GM23338 (cell line): ENCODE data around the gene CRTC1. TPM values are rescaled to one million over a fixed set of nuclear protein-coding genes. Genes with fewer than 3 reads are reported as not detected.

ENCODE experiments used
- ATAC-seq: fragments of 200-7000 bp; cut with Tn5 transposase; 3 replicates; pipeline ENCODE4 v1.9.1; 2020
- DNase-seq: peaks from one replicate; pipeline ENCODE4 v3.0.0-alpha.2; 2015; ENCODE audit warnings: low spot score
- H2AFZ ChIP-seq: fragments of 200-600 bp; sonication (generic); 2 replicates; pipeline ENCODE4 v1.8.0; 2016; ENCODE audit warnings: antibody characterized with exemption, mild to moderate bottlenecking, moderate library complexity
- H3F3A ChIP-seq: fragments of 200-600 bp; sonication (generic); replicated peaks from 2 replicates; pipeline ENCODE4 v1.8.0; 2017; ENCODE audit warnings: antibody characterized with exemption, mixed run types, low read depth
- H3K27ac ChIP-seq: fragments of 200-600 bp; sonication (generic); 2 replicates; pipeline ENCODE4 v1.6.1; 2016; ENCODE audit warnings: low read depth
- H3K27me3 ChIP-seq: fragments of 200-600 bp; sonication (generic); 2 replicates; pipeline ENCODE4 v1.8.0; 2016; ENCODE audit warnings: mild to moderate bottlenecking, mixed run types, moderate library complexity; ENCODE audit not compliant: insufficient read depth
- H3K36me3 ChIP-seq: fragments of 200-600 bp; sonication (generic); 2 replicates; pipeline ENCODE4 v1.8.0; 2016; ENCODE audit warnings: mild to moderate bottlenecking; ENCODE audit not compliant: insufficient read depth
- H3K4me1 ChIP-seq: fragments of 200-600 bp; sonication (generic); 2 replicates; pipeline ENCODE4 v1.8.0; 2016; ENCODE audit warnings: mild to moderate bottlenecking, moderate library complexity; ENCODE audit not compliant: insufficient read depth
- H3K4me2 ChIP-seq: fragments of 200-600 bp; sonication (generic); 2 replicates; pipeline ENCODE4 v1.7.1; 2017; ENCODE audit warnings: mixed run types
- H3K4me3 ChIP-seq: fragments of 200-600 bp; sonication (generic); 2 replicates; pipeline ENCODE4 v1.6.1; 2016; ENCODE audit warnings: mixed run types
- H3K79me2 ChIP-seq: fragments of 200-600 bp; sonication (generic); replicated peaks from 2 replicates; pipeline ENCODE4 v1.8.0; 2017; ENCODE audit warnings: mild to moderate bottlenecking; ENCODE audit not compliant: insufficient read depth
- H3K9me2 ChIP-seq: fragments of 200-600 bp; sonication (generic); 2 replicates; pipeline ENCODE4 v1.8.0; 2017; ENCODE audit not compliant: insufficient read depth
- H4K20me1 ChIP-seq: fragments of 200-600 bp; sonication (generic); replicated peaks from 2 replicates; pipeline ENCODE4 v1.8.0; 2017; ENCODE audit warnings: mild to moderate bottlenecking; ENCODE audit not compliant: insufficient read depth
- H3K27ac Mint-ChIP-seq: 2 replicates; pipeline ENCODE4 v1.8.0; 2020; ENCODE audit warnings: inconsistent platforms, mild to moderate bottlenecking, moderate library complexity, mixed read lengths
- H3K27me3 Mint-ChIP-seq: 3 replicates; pipeline ENCODE4 v1.8.0; 2022; ENCODE audit warnings: low read depth, mild to moderate bottlenecking, moderate library complexity, mixed read lengths, inconsistent platforms; ENCODE audit not compliant: insufficient read depth, poor library complexity
- H3K36me3 Mint-ChIP-seq: 3 replicates; pipeline ENCODE4 v1.8.0; 2021; ENCODE audit warnings: low read depth, mild to moderate bottlenecking, inconsistent platforms, moderate library complexity, mixed read lengths
- H3K4me1 Mint-ChIP-seq: 3 replicates; pipeline ENCODE4 v1.8.0; 2020; ENCODE audit warnings: mild to moderate bottlenecking, inconsistent platforms, mixed read lengths
- H3K4me3 Mint-ChIP-seq: 3 replicates; pipeline ENCODE4 v1.8.0; 2021; ENCODE audit warnings: moderate library complexity, mild to moderate bottlenecking, inconsistent platforms, mixed read lengths
- H3K9me3 Mint-ChIP-seq: 3 replicates; pipeline ENCODE4 v1.8.0; 2020; ENCODE audit warnings: moderate library complexity, mild to moderate bottlenecking, inconsistent platforms, mixed read lengths
- ETS1 ChIP-seq: IDR thresholded peaks from 2 replicates; pipeline ENCODE4 v1.6.1; 2016; ENCODE audit warnings: antibody characterized with exemption
- EZH2 ChIP-seq: fragments of 200-600 bp; sonication (generic); IDR thresholded peaks from one replicate; pipeline ENCODE4 v1.8.0; 2017; ENCODE audit warnings: antibody characterized with exemption, mild to moderate bottlenecking, low read depth; ENCODE audit not compliant: unreplicated experiment
- JUNB ChIP-seq: IDR thresholded peaks from one replicate; pipeline ENCODE4 v1.6.1; 2016; ENCODE audit warnings: antibody characterized with exemption; ENCODE audit not compliant: unreplicated experiment
- NANOG ChIP-seq: IDR thresholded peaks from 2 replicates; pipeline ENCODE4 v1.6.1; 2016; ENCODE audit warnings: antibody characterized with exemption, borderline replicate concordance
- POLR2AphosphoS5 ChIP-seq: IDR thresholded peaks from 2 replicates; pipeline ENCODE4 v1.6.1; 2016; ENCODE audit warnings: antibody characterized with exemption, low read depth
- STAT1 ChIP-seq: IDR thresholded peaks from one replicate; pipeline ENCODE4 v1.6.1; 2016; ENCODE audit warnings: antibody characterized with exemption; ENCODE audit not compliant: unreplicated experiment
- ZNF114 ChIP-seq: fragments of 250-450 bp; sonication (Bioruptor Pico); IDR thresholded peaks from 2 replicates; pipeline ENCODE4 v1.5.0; 2020; ENCODE audit warnings: mild to moderate bottlenecking, moderate library complexity
- ZNF331 ChIP-seq: fragments of 250-450 bp; sonication (Bioruptor Pico); IDR thresholded peaks from 2 replicates; pipeline ENCODE4 v1.5.0; 2020; ENCODE audit warnings: low read depth, mild to moderate bottlenecking, moderate library complexity
- ZNF462 ChIP-seq: fragments of 250-450 bp; sonication (Bioruptor Pico); IDR thresholded peaks from 2 replicates; pipeline ENCODE4 v1.5.0; 2020; ENCODE audit warnings: mild to moderate bottlenecking, moderate library complexity
- polyA plus RNA-seq: library from polyadenylated mRNA; unstranded; fragments of >200 nt; fragmentation: Nextera tagmentation; extraction: Ambion mirVana; gene quantifications from 2 replicates; pipeline ENCODE4 v1.2.1, GENCODE V29; 2016
- total RNA-seq: library from RNA; depleted of rRNA; stranded (reverse); fragments of >200 nt; shearing (Covaris generic); gene quantifications from 2 replicates; pipeline ENCODE4 v1.2.3, GENCODE V29; 2014
- TF ChIP-seq, protein P1 (sequence below), 2 experiments: fragments of 200-600 bp in 1 of 2; sonication (generic) in 1 of 2; conservative IDR thresholded peaks; 2 replicates each; pipeline versions ENCODE4 v1.5.1 to v1.6.1; 2016 to 2017; ENCODE audit warnings: antibody characterized with exemption in 2 of 2, low read depth in 2 of 2, mild to moderate bottlenecking in 2 of 2, moderate library complexity in 1 of 2
- TF ChIP-seq, protein P2 (sequence below): IDR thresholded peaks from one replicate; pipeline ENCODE4 v1.6.1; 2018; ENCODE audit warnings: antibody characterized with exemption; ENCODE audit not compliant: unreplicated experiment

Gene CRTC1
- total and polyA plus RNA-seq, 2 experiments from 2014 or later, result 5.4 to 8.4 TPM

- no peak for DNase-seq
- Histone ChIP-seq H3F3A (0 out of 2 replicates have a peak, but pooled peaks cover 8% of the 10 kb centered on the region), H3K27me3 (no peaks in the 10 kb centered on the region), H3K4me1 (peaks cover 9% of the 10 kb centered on the region; the same call in 1 of the 2 replicates), H3K4me2 (peak overlapping the region; percentile 85), H2AFZ (no peak overlapping the region), H3K9me2 (no peaks in the 10 kb centered on the region), H3K4me3 (peak overlapping the region; percentile 84), H3K36me3 (no peaks in the 10 kb centered on the region), H4K20me1 (no peaks in the 10 kb centered on the region; the same call in 1 of the 2 replicates), H3K79me2 (peaks cover 47% of the 10 kb centered on the region), H3K27ac (no peak overlapping the region)
- Mint-ChIP-seq H3K36me3 (no peaks in the 10 kb centered on the region; the same call in 2 of the 3 replicates), H3K4me1 (peaks cover 8% of the 10 kb centered on the region; the same call in 2 of the 3 replicates), H3K9me3 (no peaks in the 10 kb centered on the region), H3K27ac (no peak overlapping the region), H3K4me3 (peak overlapping the region; percentile 69), H3K27me3 (peaks cover 30% of the 10 kb centered on the region)
- peak; percentile 17; the same call in 2 of the 3 replicates for ATAC-seq
- TF ChIP-seq, protein P1, sequence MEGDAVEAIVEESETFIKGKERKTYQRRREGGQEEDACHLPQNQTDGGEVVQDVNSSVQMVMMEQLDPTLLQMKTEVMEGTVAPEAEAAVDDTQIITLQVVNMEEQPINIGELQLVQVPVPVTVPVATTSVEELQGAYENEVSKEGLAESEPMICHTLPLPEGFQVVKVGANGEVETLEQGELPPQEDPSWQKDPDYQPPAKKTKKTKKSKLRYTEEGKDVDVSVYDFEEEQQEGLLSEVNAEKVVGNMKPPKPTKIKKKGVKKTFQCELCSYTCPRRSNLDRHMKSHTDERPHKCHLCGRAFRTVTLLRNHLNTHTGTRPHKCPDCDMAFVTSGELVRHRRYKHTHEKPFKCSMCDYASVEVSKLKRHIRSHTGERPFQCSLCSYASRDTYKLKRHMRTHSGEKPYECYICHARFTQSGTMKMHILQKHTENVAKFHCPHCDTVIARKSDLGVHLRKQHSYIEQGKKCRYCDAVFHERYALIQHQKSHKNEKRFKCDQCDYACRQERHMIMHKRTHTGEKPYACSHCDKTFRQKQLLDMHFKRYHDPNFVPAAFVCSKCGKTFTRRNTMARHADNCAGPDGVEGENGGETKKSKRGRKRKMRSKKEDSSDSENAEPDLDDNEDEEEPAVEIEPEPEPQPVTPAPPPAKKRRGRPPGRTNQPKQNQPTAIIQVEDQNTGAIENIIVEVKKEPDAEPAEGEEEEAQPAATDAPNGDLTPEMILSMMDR (conservative IDR thresholded peaks at IDR 0.05; ENCODE audit: low read depth in 2 of 2), result no peak
- TF ChIP-seq POLR2AphosphoS5 (no peak), ZNF462 (CRISPR knock-in tag) (no peak), ZNF114 (no peak), EZH2 (no peak), ZNF331 (no peak), ETS1 (no peak), JUNB (no peak), STAT1 (no peak), NANOG (no peak)
- TF ChIP-seq, protein P2, sequence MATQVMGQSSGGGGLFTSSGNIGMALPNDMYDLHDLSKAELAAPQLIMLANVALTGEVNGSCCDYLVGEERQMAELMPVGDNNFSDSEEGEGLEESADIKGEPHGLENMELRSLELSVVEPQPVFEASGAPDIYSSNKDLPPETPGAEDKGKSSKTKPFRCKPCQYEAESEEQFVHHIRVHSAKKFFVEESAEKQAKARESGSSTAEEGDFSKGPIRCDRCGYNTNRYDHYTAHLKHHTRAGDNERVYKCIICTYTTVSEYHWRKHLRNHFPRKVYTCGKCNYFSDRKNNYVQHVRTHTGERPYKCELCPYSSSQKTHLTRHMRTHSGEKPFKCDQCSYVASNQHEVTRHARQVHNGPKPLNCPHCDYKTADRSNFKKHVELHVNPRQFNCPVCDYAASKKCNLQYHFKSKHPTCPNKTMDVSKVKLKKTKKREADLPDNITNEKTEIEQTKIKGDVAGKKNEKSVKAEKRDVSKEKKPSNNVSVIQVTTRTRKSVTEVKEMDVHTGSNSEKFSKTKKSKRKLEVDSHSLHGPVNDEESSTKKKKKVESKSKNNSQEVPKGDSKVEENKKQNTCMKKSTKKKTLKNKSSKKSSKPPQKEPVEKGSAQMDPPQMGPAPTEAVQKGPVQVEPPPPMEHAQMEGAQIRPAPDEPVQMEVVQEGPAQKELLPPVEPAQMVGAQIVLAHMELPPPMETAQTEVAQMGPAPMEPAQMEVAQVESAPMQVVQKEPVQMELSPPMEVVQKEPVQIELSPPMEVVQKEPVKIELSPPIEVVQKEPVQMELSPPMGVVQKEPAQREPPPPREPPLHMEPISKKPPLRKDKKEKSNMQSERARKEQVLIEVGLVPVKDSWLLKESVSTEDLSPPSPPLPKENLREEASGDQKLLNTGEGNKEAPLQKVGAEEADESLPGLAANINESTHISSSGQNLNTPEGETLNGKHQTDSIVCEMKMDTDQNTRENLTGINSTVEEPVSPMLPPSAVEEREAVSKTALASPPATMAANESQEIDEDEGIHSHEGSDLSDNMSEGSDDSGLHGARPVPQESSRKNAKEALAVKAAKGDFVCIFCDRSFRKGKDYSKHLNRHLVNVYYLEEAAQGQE, result no peak
Measured at GRCh38 chr19:18683958-18684641, 620 bp downstream of the CRTC1 start.
